Body of pancreas (tissue), 4 donors: ENCODE measurements around the gene SYNRG.
"Not testable (repeated sequence)": the region's sequence is repeated elsewhere in the genome, so short reads cannot be mapped to it uniquely, and the experiment has no call there.

Source experiments
- POLR2A ChIP-seq, 3 donors: fragments of 450-650 bp; IDR thresholded peaks; one replicate each; pipeline ENCODE4 v1.6.1; 2016; ENCODE audit warnings: antibody characterized with exemption in 3 of 3, mild to moderate bottlenecking in 2 of 3
- TF ChIP-seq, protein P1 (sequence below), 7 experiments: fragments of 450-650 bp in 4 of 7; fragments of 200-600 bp in 3 of 7; sonication (generic) in 3 of 7; IDR thresholded peaks; one replicate each; pipeline ENCODE4 v1.5.1; 2016 to 2019; ENCODE audit warnings: antibody characterized with exemption in 7 of 7

DNA sequence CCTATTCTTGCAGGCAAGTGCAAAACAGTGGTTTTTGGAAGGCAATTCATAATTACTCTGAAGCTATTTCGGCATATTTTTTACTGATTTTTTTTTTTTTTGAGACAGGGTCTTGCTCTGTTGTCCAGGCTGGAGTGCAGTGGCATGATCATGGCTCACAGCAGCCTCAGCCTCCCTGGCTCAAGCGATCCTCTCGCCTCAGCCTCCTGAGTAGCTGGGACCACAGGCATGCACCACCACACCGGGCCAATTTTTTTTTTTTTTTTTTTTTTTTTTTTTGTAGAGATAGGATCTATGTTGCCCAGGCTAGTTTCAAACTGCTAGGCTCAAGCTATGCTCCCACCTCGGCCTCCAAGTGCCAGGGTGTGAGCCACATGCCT is 813 bp upstream of the SYNRG start:
- not testable (repeated sequence) for TF ChIP-seq POLR2A (IDR thresholded peaks at IDR 0.05)
- TF ChIP-seq, protein P1, sequence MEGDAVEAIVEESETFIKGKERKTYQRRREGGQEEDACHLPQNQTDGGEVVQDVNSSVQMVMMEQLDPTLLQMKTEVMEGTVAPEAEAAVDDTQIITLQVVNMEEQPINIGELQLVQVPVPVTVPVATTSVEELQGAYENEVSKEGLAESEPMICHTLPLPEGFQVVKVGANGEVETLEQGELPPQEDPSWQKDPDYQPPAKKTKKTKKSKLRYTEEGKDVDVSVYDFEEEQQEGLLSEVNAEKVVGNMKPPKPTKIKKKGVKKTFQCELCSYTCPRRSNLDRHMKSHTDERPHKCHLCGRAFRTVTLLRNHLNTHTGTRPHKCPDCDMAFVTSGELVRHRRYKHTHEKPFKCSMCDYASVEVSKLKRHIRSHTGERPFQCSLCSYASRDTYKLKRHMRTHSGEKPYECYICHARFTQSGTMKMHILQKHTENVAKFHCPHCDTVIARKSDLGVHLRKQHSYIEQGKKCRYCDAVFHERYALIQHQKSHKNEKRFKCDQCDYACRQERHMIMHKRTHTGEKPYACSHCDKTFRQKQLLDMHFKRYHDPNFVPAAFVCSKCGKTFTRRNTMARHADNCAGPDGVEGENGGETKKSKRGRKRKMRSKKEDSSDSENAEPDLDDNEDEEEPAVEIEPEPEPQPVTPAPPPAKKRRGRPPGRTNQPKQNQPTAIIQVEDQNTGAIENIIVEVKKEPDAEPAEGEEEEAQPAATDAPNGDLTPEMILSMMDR (IDR thresholded peaks at IDR 0.05): not testable (repeated sequence)
